Nephron progenitor cell (in vitro differentiated cells): ENCODE results near the gene SH2B3.

Experiments
- DNase-seq: peaks from one replicate; pipeline ENCODE4 v3.0.0; 2021
- H3K27ac Mint-ChIP-seq: 2 replicates; pipeline ENCODE4 v1.8.0; 2021; ENCODE audit warnings: mild to moderate bottlenecking, moderate library complexity, mixed read lengths
- H3K27me3 Mint-ChIP-seq: 2 replicates; pipeline ENCODE4 v1.8.0; 2021; ENCODE audit warnings: mild to moderate bottlenecking, low read depth, mixed read lengths; ENCODE audit not compliant: poor library complexity
- H3K36me3 Mint-ChIP-seq: 2 replicates; pipeline ENCODE4 v1.8.0; 2021; ENCODE audit warnings: low read depth, mixed read lengths
- H3K4me1 Mint-ChIP-seq: 2 replicates; pipeline ENCODE4 v1.8.0; 2021; ENCODE audit warnings: mixed read lengths
- H3K4me3 Mint-ChIP-seq: 2 replicates; pipeline ENCODE4 v1.8.0; 2021; ENCODE audit warnings: mild to moderate bottlenecking, moderate library complexity, mixed read lengths
- H3K9me3 Mint-ChIP-seq: 2 replicates; pipeline ENCODE4 v1.8.0; 2021; ENCODE audit warnings: mild to moderate bottlenecking, moderate library complexity, mixed read lengths
- CTCF ChIP-seq: fragments of 200-600 bp; sonication (generic); IDR thresholded peaks from 2 replicates; pipeline ENCODE4 v1.5.0; 2021; ENCODE audit warnings: antibody characterized with exemption

Gene SH2B3

GRCh38 chr12:111437816-111438454 is 32.2 kb downstream of the SH2B3 start:
- Mint-ChIP-seq H3K4me3 (no peak overlapping the region), H3K36me3 (peaks cover 7% of the 10 kb centered on the region), H3K27me3 (no peaks in the 10 kb centered on the region), H3K9me3 (no peaks in the 10 kb centered on the region), H3K4me1 (peaks cover 42% of the 10 kb centered on the region), H3K27ac (peak overlapping the region; percentile 86)
- TF ChIP-seq CTCF, result no peak
- DNase-seq, result no peak

- DNase-seq, result no peak
- peak overlapping the region; percentile 86 for H3K27ac Mint-ChIP-seq
- no peak overlapping the region for H3K4me3 Mint-ChIP-seq
- H3K27me3 Mint-ChIP-seq, result no peaks in the 10 kb centered on the region
- peaks cover 47% of the 10 kb centered on the region for H3K4me1 Mint-ChIP-seq
- H3K36me3 Mint-ChIP-seq, result peaks cover 13% of the 10 kb centered on the region
- TF ChIP-seq CTCF, result no peak
- H3K9me3 Mint-ChIP-seq, result no peaks in the 10 kb centered on the region
These were observed 32.8 kb downstream of the SH2B3 start for GRCh38 chr12:111438481-111438880.

GRCh38 chr12:111439657-111440151 is 34.0 kb downstream of the SH2B3 start:
- TF ChIP-seq CTCF, result no peak
- H3K4me3 Mint-ChIP-seq, result no peak overlapping the region
- H3K27ac Mint-ChIP-seq, result peak overlapping the region; percentile 82
- H3K9me3 Mint-ChIP-seq, result no peaks in the 10 kb centered on the region
- H3K36me3 Mint-ChIP-seq, result peaks cover 23% of the 10 kb centered on the region
- peaks cover 41% of the 10 kb centered on the region for H3K4me1 Mint-ChIP-seq
- H3K27me3 Mint-ChIP-seq, result no peaks in the 10 kb centered on the region
- no peak for DNase-seq

- Mint-ChIP-seq H3K4me3 (no peak overlapping the region), H3K36me3 (peaks cover 23% of the 10 kb centered on the region), H3K27ac (peak overlapping the region; percentile 82), H3K9me3 (no peaks in the 10 kb centered on the region), H3K27me3 (no peaks in the 10 kb centered on the region), H3K4me1 (peaks cover 37% of the 10 kb centered on the region)
- TF ChIP-seq CTCF, result no peak
- DNase-seq, result no peak
These were observed 34.4 kb downstream of the SH2B3 start for GRCh38 chr12:111440152-111440551.

GRCh38 chr12:111440631-111441030 is 34.9 kb downstream of the SH2B3 start:
- no peak for TF ChIP-seq CTCF
- DNase-seq, result no peak
- H3K36me3 Mint-ChIP-seq, result peaks cover 23% of the 10 kb centered on the region
- H3K4me1 Mint-ChIP-seq, result peaks cover 34% of the 10 kb centered on the region
- H3K9me3 Mint-ChIP-seq, result no peaks in the 10 kb centered on the region
- H3K27ac Mint-ChIP-seq, result peak overlapping the region; percentile 82
- H3K4me3 Mint-ChIP-seq, result no peak overlapping the region
- H3K27me3 Mint-ChIP-seq, result no peaks in the 10 kb centered on the region
